ENCODE data around the gene STX1B. TPM values are rescaled to one million over a fixed set of nuclear protein-coding genes. Genes with fewer than 3 reads are reported as not detected.
"Not testable (repeated sequence)": the region's sequence is repeated elsewhere in the genome, so short reads cannot be mapped to it uniquely, and the experiment has no call there.

The STX1B gene
- 11.4 TPM for total RNA-seq

DNA sequence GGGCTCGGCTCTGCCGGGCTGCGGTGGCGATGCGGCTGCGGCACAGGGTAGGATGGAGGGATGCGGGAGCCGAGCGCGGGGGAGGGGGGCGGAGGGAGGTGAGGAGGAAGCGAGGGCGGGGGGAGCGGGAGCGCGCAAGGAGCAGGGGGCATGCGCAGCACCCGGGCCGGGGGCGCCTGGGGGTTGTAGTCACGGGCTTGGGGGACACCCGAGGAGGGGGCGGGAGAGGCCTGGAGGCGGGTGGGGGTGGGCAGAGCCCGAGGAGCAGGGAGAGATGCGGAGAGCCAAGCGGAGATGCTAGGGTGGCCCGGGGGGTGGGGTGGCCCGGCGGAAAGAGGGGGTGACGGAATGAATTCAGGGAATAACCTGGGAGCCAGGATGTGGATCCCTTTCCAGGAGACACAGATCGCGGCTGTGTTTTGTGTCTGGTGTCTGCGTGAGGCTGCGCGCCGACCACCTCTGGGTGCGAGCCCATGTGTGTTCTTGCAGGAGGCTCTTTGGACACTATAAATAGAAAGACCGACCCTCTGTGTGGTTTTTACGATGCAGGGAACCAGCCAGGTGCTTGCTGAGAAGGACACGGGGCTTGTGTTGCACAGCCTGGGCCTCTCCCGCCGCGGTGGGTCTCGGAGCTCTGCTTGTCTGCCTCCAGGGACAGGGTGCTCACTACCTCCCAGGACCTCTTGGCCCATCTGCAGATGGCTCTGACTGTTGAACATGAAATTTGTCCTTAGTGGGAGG, at the start of gene STX1B:
TSS of gene STX1B (minus strand) at position 54 of the 741 bp plus-strand sequence. CDS start 242 bp downstream, outside the sequence.
- peak; percentile 77 to 78 for DNase-seq (ENCODE audit: low spot score in 2 of 2)
- no peak for FAIRE-seq

DNA sequence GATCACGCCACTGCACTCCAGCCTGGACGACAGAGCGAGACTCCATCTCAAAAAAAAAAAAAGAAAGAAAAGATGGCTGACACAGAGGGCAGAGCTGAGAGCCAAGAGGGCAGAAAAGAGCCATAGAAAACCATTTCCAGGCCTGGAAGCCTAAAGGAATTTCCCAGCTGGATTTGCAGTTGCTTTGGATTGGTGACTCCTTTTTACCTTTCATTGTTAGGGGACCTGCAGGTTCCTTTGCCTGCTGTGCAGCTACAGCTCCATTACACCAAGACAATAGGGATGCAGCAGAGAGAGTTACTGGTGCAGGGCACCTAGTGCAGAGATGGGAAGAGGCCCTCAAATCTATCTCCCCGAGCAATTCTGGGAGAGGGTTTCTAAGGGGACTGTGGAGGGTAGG, 45.2 kb upstream of the STX1B start:
- FAIRE-seq (no peak), DNase-seq (ENCODE audit: low spot score in 2 of 2) (no peak)

DNA sequence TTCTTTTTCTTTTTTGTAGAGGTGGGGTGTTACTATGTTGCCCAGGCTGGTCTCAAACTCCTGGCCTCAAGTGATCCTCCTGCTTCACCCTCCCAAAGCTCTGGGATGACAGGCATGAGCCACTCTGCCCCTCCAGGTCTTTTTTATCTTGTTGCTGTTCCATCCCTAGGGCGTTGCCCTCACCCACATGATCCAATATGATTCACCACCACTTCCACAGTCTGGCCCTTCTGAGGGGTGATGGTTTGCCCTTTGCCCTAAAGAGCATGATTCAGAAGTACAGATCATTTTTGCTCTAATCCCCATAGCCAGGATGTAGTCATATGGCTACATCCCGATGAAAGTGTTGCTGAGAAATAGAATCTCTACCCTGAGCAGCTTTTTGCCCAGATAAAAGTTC, 41.7 kb upstream of the STX1B start:
- no peak for DNase-seq (ENCODE audit: low spot score in 2 of 2)
- no peak for FAIRE-seq

DNA sequence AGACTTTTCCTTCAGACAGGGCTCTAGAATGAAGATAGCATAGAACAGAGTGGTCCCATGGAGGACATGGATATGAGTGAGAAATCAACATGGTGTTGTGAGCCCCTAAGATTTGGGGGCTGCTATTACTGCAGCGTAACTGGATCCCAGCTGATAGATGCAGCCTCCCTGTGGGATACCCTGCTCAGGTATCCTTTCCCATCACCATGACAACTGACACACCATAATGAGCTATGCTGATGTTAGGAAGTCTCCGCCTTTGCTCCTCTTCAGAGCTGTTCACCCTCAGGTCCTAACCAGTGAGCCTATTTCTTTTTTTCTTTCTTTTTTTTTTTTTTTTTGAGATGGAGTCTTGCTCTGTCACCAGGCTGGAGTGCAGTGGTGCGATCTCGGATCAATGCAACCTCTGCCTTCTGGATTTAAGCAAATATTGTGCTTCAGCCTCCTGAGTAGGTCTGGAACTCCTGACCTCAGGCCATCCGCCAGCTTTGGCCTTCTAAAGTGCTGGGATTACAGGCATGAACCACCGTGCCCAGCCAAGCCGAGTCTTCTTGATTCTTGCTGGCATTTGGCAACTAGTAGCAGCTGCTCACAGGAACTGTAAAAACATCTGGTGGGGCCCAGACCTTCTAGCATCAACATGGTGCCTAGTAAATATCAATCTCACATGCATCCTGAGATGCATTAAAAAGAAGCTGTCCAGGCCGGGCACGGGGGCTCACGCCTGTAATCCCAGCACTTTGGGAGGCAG, 40.0 kb upstream of the STX1B start:
- DNase-seq (ENCODE audit: low spot score in 2 of 2) (no peak), FAIRE-seq (no peak)

DNA sequence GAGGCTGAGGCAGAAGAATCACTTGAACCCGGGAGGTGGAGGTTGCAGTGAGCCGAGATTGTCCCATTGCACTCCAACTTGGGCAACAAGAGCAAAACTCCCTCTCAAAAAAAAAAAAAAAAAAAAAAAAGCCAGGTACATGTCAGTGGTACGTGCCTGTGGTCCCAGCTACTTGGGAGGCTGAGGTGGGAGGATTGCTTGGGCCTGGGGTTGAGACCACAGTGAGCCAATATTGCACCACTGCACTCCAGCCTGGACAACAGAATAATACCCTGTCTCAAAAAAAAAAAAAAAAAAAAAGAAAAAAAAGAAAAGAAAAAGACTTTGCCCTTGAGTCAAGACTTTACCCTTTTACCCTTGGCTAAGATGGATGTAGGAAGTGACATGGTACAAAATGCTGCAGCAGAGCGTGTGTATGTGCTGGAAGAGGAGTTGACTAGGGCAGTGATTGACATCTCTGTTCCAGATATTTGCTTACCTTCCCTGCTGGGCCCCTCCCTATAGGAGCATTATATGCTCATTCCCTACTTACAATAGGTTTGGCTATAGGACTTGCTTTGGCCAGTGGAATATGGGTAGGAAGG, 33.6 kb upstream of the STX1B start:
- FAIRE-seq (no peak), DNase-seq (ENCODE audit: low spot score in 2 of 2) (no peak)

DNA sequence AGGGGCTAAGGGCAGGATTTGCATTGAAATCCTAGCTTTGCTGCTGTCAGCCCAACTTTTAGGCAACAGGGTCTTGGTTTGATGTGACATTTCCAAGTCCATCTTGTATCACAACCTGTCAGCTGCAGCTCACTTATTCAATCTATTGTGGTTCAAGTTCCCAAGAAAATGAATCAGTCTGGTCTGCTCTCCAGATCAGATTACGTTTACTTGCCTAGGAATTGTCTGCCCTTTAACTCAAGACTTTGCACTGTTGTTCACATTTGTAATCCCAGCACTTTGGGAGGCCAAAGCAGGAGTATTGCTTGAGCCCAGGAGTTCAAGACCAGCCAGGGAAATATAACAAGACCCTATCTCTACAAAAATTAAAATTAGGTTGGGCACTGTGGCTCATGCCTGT, 32.9 kb upstream of the STX1B start:
- FAIRE-seq = no peak
- no peak for DNase-seq (ENCODE audit: low spot score in 2 of 2)

DNA sequence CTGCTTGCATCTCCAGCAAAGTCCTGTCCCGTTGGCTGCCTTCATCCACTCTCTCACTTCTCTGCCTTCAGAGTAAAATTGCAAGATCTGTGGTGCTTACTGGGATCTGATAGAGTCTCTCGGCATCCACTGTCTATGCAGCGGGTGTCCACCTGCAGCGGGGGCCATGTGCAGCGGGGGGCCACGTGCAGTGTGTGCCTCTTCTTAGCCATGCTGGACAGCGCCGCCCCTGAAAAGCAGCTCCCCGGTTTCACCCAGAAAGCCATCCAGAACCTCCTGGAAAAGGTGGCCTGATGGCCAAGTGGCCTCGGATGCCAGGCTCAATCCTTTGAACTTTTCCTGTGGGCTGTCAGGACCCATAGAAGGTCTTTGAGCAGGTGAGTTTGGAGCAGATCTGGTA, 32.4 kb upstream of the STX1B start:
- no peak for DNase-seq (ENCODE audit: low spot score in 2 of 2)
- no peak for FAIRE-seq

DNA sequence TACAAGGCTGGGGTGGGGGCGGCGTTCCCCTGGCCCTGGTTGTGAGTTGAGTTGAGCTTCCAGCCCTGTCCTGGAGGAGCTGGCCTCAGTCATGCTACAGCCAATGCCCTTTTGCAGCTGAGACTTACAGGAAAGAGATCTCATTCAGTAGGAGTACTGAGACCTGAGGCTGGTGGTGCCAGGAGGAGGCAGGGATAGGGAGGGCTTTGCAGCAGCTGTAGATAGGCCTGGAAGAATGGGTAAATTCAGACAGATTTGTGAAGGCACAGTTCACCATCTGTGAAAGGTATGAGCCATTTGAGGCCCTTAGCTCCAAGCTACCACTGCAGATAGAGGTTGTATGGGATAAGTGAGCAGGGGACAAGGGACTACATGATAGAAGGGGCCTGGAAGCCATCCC, 28.6 kb upstream of the STX1B start:
- FAIRE-seq = no peak
- no peak for DNase-seq (ENCODE audit: low spot score in 2 of 2)

DNA sequence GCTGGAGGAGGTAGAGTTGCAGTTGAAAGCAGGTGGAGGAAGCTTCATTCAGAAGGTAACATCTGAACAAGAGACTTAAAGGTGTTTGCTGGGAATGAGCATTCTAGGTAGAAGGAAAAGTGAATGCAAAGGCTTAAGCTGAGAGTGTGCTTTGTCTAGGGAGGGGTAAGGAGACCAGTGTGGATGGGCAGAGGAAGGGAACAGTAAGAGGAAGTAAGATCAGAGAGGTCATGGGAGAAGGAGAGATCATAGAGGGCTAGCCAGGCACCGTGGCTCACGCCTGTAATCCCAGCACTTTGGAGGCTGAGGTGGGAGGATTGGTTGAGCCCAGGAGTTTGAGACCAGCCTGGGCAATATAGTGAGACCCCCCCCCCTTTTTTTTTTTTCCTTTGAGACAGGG, 26.3 kb upstream of the STX1B start:
- FAIRE-seq (no peak), DNase-seq (ENCODE audit: low spot score in 2 of 2) (no peak)

DNA sequence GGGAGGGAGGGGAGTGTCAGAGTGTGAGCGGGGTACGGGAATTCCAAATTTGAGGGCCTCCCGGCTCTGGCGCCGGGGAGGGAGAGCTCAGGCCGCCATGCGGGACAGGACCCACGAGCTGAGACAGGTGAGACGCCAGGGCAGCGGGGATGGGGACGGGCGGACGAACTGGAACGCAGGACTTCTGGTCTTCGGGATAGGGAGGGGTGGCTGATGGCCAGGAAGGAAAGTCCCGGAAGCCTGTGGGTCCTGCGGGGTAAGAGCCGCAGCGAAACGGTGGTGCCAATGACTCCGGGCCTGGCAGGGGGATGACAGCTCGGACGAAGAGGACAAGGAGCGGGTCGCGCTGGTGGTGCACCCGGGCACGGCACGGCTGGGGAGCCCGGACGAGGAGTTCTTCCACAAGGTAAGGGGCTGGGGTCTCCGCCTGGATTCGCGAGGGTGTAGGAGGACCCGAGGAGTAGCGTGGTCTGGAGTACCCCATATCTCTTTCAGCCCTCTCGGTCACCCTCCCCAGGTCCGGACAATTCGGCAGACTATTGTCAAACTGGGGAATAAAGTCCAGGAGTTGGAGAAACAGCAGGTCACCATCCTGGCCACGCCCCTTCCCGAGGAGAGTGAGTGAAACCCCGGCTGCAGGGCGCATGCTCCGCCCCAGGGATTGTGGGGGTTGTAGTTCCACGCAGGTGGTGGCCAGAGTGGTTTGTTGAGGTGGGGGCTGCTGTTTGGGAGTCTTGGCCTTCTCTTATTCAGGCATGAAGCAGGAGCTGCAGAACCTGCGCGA, 23.5 kb upstream of the STX1B start:
- FAIRE-seq = no peak
- peak; percentile 88 to 91 for DNase-seq (ENCODE audit: low spot score in 2 of 2)

DNA sequence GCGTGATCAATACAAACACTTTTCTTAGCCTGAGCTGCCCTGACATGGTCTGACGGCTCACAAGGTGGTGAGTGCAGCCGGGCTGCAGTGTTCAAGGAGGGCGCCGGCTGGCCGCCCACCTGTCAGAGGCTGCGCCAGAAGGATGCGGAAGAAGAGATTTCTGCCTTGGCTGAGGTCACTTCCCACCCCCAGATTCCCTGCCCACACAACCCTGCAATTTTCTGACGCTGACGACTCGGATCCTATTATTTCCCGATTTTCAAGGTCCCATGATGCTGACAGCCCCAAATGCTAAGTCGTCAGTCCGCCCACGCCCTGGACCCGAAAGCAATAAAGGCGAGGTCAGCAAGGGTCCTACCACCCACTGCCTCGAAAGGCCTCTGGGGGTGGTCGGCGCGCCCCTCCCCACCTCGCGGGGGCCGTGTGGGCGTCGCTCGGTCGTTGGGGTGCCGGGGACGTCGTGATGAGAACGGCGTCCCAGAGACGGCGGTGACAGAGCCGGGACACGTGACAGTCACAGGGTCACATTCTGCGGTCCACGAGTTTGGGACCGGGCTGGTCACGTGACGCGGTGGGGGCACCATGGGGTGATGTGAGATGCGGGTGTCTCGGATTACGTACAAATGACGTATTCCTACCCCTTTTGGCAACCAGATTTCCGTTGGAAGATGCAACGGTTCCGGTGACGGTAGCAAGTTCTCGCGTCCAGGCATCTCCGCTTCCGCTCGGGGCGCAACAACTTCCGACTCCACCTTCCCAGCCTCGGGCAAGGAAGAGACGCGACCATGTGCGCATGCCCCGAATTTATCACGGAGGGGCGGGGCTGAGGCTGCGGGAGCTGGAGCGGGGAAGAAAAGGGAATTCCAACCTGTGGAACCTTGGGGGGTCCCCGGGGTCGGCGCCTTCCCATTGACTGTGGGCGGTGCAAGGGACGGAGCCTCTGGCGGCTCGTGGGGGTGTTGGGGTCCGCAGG, 22.6 kb upstream of the STX1B start, which contains the start of gene STX4:
TSS of gene STX4 (plus strand) at position 823 of the 973 bp plus-strand sequence. CDS start 248 bp downstream, outside the sequence.
- DNase-seq (ENCODE audit: low spot score in 2 of 2) (peak; percentile 92 to 94), FAIRE-seq (peak; percentile 31)

DNA sequence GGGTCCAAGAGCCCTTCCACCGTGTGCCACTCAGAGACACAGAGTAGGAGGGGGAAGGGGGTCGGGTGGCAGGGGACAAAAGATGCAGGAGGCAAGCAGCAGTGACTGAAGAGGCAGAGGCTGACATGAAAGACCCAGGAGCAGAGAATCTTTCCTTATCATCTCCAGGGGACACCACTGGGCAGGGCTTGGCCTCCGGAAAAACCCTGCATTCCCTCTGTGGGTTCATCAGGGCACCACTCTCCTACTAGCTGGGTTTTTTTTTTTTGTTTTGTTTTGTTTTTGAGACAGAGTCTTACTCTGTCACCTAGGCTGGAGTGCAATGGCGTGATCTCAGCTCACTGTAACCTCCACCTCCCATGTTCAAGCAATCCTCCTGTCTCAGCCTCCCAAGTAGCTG, 20.8 kb upstream of the STX1B start:
- no peak for DNase-seq (ENCODE audit: low spot score in 2 of 2)
- FAIRE-seq = no peak

DNA sequence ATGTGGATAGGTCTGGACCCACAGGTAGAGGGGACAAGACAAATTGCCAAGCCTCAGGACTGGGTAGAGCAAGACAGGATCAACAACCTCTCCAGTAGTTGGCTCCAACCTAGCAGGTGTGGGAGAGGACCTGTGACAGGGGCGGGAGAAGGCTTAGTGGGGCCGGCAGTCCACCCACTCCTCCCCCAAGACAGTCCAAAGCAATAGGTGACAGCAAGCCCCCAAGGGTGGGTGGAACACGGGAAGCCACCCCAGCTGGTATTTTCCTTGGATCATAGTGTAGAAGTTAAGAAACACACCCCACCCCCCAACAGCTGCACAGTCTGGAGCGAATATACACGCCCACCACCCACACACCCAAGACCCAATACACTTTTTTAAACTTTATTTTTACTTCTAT, 18.8 kb upstream of the STX1B start:
- no peak for DNase-seq (ENCODE audit: low spot score in 2 of 2)
- FAIRE-seq = no peak

DNA sequence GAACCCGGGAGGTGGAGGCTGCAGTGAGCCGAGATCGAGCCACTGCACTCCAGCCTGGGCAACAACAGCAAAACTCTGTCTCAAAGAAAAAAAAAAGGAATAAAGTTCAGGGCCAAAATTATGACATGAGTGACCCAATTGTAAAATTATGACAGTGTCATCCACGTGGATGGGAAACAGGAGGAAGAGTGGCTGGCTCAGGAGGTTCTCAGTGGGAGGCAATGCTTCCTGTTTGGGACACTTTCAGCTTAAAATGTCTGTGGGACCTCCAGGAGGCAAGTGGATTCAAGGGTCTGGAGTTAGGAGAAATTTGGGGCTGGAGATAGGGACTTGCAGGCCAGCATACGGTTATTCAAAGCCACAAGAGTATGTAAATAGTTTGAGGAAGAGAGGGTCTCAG, 14.9 kb upstream of the STX1B start:
- DNase-seq (ENCODE audit: low spot score in 2 of 2) (no peak), FAIRE-seq (no peak)

DNA sequence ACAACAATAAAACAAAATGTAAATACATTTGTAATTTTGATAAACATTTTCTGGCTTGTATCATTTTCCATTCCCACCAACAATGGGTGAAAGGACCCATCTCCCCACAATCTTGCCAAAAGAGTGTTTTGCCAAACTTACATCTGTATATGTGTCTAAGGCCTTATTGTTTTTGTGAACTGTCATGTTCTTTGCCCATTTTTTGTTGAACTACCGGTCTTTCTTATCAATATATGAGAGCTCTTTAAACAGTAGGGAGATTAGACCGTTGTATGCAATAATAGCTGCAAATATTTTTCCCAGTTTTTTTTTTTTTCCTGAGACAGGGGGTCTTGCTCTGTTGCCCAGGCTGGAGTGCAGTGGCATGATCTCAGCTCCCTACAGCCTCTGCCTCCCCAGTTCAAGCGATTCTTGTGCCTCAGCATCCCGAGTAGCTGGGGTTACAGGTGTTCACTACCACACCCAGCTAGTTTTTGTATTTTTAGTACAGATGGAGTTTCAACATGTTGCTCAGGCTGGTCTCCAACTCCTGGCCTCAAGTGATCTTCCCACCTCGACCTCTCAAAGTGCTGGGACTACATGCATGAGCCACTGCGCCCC, 13.3 kb upstream of the STX1B start:
- FAIRE-seq (no peak), DNase-seq (ENCODE audit: low spot score in 2 of 2) (no peak)

DNA sequence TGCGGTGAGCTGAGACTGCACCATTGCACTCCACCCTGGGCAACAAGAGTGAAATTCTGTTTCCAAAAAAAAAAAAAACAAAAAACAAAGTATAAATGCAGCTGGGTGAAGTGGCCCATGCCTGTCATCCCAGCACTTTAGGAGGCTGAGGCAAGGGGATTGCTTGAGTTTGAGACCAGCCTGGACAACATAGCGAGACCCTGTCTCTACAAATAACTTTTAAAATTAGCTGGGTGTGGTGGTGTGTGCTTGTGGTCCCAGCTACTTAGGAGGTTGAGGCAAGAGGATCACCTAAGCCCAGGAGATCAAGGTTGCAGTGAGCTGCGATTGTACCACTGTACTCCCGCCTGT, 12.8 kb upstream of the STX1B start:
- FAIRE-seq = no peak
- no peak for DNase-seq (ENCODE audit: low spot score in 2 of 2)

DNA sequence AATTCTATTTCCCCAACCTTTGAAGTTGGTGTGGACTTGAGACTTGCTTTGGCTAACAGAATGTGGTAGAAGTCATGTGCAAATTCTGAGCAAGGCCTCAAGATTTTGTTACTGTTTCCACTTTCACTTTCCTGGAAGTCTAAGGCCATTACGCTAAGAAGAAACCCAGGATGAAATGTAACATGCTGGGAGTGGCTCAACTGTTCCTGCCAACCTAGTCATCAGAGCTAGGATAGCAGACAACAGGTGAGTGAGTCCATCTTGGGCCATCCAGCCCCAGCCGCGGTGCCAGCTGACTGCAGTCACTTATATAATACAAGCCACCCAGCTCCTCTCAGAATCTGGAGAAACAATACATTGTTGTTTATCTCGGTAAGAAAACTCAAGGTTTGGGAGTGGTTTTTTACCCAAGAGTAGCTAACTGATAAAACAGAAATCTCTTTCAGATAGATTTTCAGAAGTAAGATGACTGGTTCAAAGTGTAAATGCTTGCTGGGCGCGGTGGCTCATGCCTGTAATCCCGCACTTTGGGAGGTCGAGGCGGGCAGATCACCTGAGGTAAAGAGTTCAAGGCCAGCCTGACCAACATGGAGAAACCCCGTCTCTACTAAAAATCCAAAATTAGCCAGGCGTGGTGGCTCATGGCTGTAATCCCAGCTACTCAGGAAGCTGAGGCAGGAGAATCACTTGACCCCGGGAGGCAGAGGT, 12.3 kb upstream of the STX1B start:
- DNase-seq (ENCODE audit: low spot score in 2 of 2) (no peak), FAIRE-seq (no peak)

DNA sequence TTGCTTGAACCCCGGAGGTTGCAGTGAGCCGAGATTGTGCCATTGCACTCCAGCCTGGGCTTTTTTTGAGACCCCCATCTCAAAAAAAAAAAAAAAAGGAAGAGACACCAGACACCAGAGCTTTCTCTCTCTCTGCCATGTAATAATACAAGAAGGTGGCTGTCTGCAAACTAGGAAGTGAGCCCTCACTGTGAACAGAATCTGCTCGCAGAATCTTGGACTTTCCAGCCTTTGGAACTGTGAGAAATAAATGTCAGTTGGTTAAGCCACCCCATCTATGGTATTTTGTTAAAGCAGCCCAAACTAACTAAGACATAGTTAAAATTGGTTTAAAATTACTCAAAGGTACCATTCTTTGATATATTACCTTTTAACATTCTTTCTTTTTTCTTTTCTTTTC, 10.1 kb upstream of the STX1B start:
- FAIRE-seq = no peak
- DNase-seq (ENCODE audit: low spot score in 2 of 2) = no peak

DNA sequence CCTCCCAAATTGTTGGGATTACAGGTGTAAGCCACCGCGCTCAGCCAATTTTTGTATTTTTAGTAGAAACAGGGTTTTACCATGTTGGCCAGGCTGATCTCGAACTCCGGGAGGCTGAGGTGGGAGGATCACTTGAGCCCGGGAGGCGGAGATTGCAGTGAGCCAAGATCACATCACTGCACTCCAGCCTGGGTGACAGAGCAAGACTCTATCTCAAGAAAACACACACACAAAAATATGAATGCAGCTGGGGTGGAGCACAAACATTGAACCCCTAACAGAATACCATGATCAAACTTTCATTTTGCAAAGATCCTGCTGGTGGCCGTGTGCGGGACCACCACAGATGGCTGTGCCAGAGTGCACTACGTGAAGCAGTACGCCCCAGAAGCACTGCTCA, 7.3 kb upstream of the STX1B start:
- DNase-seq (ENCODE audit: low spot score in 2 of 2); FAIRE-seq: not testable (repeated sequence)
